GM19455 (cell line): Measurements from ENCODE around the gene TGFB1I1.
"Not testable (repeated sequence)": the region's sequence is repeated elsewhere in the genome, so short reads cannot be mapped to it uniquely, and the experiment has no call there.

Source experiments
- ATAC-seq: cut with Tn5 transposase; IDR thresholded peaks from one replicate; pipeline ENCODE4 v1.9.1; 2021; ENCODE audit not compliant: unreplicated experiment

Gene TGFB1I1

DNA sequence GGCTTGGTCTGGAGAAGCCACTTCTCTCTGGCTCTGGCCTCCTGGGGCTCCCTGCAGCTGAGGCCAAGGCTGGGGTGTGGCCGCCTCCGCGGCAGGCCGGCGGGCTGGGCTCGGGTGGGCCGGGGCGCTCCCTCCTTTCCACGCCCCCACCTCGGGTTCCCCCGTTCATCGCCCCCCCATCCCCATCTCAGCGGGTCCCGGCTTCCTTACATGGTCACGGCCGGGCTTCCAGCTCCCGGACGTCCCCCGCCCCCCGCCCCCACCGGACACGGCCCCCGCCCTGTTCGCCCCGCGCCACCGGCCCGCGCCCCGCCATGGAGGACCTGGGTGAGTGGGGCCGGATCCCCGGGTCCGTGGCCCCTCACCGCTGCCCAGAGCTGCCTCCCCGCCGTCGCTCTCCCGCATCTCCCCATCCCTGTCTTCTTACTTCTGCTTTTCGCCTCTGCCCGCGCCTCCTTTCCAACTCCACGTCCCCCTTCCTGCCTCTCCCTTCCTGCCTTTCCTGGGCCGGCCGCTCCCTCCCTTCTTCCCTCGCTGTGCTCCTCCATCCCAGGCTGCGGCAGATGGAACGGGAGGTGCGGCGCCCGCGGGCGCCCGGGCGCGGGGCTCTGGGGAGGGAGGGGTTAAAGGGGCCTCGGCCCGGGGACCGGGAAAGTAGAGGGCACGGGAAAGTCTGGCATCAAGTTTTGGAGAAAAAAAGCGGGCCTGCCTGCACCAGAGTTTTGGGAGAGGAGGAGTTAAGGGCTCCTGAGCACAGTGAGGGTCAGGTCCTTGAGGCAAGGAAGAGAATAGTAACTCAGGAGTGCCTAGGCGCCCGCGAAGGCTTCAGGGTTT lies at the start of gene TGFB1I1:
TGFB1I1 (plus strand) TSS at position 278 of the 834 bp plus-strand sequence; CDS start at position 315, 37 bp downstream.
- ATAC-seq: no peak

GRCh38 chr16:31423241-31423640 lies 48.7 kb upstream of the TGFB1I1 start:
- no peak for ATAC-seq

DNA sequence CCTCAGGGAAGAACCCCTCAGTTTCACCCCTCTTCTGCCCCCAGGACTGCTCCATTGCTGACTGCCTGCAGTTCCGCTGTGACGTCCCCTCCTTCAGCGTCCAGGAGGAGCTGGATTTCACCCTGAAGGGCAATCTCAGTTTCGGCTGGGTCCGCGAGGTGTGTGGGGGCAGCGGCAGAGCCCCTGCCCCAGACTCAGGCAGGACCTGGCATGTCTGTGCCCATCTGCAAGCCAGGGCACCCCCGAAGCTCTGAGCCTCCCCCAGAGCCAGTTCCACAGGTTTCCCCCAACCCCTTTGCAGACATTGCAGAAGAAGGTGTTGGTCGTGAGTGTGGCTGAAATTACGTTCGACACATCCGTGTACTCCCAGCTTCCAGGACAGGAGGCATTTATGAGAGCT lies 48.2 kb upstream of the TGFB1I1 start:
- no peak for ATAC-seq

DNA sequence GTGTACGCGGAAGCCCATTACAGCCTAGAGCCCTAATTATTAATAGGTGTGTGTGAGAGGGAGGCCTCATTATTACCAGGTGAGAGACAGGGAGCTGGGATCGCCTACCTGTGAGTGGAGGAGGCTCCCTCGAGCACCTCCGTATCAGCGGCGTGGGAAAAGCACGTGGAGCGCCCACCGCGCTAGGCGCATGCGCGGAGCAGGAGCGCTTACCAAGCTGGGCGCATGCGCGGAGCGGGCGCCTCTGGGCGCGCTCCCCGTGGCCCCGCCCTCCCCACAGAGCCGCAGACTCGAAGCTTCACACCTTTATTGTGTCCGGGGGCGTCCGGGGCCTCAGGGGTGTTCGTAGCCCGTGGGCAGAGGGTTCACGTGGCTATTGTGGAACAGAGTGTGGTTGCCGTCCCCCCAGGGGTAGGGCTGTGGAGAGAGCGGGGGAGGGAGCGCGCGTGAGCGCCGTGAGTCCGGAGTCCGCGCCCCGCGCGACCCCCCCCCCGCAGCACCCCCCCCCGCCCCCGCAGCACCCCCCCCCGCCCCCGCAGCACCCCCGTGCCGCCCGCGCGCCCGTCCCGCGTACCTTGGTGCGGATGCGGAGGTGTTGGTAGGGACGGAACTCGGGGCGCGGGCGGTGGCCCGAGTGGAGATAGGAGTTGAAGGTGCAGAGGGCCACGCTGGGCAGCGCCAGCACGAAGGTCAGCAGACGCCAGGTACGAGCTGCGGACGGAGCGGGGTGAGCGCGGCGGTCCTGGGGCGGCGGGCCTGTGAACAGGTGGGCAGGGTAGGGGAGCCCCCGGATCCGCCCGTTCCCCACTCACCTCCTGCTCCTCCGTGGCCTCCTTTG lies 44.3 kb upstream of the TGFB1I1 start:
- ATAC-seq: no peak

- no peak for ATAC-seq
Measured at GRCh38 chr16:31428279-31428597, 43.7 kb upstream of the TGFB1I1 start, which contains the start of gene COX6A2. Gene COX6A2, minus strand, starts transcription at chr16:31428360. Its CDS starts 35 bp downstream, at chr16:31428325.

DNA sequence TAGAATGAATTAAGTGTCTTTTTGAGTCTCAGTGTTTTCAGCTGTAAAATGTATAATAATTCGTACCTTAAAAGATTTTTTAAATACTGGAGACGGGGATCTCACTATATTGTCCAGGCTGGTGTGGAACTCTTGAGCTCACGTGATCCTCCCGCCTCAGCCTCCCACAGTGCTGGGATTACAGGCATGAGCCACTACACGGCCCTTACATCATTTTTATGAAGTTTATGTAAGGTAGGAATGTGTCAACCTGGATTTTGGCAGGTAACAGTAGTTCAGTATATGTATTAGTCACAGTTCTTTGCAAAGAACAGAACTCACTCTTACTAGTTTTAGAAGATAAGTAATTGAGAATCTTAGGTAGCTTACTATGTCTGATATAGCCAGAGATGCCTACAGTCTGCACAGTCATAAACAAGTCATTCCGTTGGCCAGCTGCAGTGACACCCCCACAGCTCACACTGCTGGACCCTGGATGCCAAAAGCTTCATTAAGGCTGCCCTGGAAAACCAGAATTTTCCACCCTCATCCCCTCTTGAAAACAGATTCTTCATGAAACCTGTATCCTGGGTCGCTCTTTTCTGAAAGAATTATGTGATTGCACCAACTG lies 43.2 kb upstream of the TGFB1I1 start:
- no peak for ATAC-seq

DNA sequence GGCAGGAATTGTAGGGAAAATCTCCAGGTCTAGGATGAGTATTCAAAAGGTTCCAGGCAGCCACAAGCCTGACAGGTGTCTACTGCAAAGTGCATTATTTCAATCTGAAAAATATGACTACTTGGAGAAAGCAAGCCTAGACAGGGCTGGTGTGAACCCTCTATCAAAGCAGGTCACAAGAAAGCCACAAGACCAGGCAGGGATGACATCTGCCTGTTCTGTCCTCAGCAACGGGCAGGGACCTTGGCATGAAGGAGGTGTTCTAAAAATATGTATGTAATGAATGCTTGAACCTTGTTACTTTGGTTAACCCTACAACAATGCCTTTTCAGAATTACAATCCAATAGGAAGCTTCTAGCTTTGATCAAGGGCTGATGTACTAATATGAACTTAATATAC lies 42.6 kb upstream of the TGFB1I1 start:
- ATAC-seq: no peak

DNA sequence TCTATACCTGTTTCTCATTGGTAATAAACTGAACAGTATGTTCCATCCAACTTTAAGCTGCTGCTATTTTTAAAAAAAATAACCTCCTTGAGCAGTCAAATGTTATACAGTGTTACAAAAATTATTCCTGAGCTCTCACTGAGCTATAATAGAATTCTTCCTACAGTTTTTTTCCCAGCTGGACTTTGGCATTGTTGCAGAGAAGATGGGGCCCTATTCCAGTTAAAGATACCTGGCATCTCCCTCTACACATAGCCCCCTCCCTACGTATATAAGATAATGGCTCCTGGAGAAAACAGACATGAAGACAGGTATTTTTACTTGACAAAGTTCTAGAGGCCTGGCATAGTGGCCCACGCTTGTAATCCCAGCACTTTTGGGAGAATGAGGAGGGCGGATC lies 42.2 kb upstream of the TGFB1I1 start:
- no peak for ATAC-seq

- no peak for ATAC-seq
Measured at GRCh38 chr16:31430380-31431052, 41.4 kb upstream of the TGFB1I1 start.

DNA sequence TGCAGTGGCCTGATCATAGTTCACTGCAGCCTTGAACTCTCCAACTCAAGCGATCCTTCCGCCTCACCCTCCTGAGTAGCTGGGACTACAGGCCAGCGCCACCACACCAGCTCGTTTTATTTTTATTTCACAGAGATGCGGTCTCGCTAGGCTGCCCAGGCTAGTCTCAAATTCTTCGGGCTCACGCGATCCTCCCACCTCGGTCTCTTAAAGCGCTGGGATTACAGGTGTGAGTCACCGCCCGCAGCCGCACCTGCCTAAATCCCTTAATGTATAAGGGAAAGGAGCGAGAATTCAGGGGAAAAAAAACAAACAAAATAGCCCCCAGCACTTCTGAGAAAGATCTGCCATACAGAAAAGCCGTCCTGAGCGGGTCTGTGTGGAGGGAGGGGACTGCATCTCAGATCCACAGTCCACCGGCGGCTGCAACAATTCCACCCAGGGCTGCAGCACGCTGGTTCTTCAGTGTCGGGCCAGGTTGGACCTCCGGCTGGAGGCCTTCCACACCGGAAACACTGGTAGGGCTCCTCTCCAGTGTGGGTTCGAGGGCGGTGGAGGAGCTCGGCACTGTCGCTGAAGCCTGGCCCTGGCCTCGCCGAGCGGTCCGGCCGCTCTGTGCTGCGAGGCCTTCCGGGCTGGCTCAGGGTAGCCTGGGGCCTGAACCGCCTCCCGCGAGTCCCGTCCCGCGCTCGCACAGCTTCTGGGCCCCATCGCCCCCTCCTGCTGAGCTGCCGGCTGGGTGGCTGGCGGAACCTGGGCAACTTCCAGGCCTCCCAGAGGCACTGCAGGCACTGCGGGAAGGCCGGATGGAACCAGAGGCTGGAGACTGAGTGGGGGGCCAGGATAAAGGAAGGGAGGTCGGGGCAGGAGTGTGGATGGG lies 36.4 kb upstream of the TGFB1I1 start:
- no peak for ATAC-seq

DNA sequence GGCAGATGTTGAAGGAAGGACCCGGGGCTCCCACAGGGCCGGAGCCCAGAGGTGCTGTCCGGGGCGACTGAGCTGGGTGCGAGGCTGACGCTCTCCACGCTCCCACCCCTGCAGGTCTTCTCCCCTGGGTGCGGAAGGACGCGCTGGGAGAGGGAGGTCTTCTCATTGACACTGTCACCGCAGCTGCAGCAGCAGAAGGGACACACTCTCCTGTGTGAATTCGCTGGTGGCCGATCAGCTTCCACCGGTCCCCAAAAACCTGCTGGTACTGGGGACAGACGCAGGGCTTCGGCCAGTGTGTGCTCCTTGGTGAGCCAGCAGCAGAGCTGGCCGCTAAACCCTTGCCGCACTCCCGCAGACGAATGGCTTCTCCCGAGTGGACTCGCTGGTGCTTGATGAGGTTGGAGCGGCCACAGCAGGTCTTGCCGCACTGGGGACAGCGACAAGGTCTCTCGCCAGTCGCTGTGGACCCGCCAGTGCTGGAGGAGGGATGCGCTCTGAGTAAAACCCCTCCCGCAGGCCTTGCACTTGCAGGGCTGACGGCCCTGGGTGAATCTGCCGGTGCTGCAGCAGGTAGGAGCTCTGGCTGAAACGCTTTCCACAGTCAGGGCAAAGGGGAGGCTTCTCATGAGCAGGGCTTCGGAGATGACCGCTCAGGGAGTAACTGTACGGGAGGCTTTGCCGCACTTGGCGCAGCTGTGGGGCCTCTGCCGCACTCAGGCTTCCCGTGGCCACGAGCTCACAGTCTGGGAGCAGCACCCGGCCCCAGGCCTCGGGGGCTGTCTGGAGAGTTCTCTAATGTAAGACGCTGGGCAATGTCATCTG lies 35.5 kb upstream of the TGFB1I1 start:
- no peak for ATAC-seq

DNA sequence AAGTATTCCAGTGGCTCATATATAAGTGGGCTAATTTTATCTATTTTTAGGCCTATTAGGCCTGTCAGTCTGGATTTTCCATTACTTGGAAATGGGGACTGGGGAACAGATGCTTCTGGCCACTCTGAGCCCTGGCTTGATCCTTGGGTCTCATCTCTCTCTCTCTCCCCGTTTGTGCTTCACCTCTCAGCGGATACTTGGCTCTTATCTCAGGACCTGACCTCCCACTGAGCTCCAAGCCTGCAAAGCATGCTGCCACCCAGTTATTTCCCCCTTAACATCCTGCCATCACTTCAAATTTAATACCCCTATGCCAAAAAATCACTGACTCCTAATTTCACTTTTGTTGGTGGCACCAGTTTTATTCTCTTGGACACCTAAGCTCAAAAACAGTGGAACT lies 33.5 kb upstream of the TGFB1I1 start:
- no peak for ATAC-seq

DNA sequence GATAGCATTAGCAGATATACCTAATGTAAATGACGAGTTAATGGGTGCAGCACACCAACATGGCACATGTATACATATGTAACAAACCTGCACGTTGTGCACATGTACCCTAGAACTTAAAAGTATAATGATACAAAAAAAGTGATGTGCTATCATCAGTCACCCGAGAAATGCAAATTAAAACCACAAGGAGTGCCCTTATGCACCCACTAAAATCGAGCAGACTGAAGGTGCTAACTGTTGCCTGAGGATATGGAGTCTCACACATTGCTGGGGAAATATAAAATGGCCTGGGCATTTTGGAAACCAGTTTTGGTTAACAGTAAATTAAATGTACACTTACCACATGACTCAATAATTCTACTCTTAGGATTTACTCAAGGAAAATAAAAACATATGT lies 32.9 kb upstream of the TGFB1I1 start:
- not testable (repeated sequence) for ATAC-seq

DNA sequence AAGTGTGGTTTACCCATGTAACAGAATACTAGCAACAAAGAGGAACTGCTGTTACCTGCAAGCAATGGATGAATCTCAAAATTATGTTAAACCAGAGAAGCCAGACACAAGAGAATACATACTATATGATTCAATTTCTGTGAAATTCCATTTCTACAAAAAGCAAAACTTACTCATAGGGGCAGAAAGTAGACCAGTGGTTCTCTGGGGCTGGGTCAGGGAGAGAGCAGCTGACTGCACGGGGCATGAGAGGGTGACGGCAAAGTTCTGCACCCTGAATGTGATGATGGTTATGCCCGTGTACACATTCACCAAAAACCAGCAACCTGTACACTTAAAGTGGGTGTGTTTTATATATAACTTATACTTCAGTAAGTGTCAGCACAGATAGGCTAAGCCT lies 32.4 kb upstream of the TGFB1I1 start:
- ATAC-seq: no peak

DNA sequence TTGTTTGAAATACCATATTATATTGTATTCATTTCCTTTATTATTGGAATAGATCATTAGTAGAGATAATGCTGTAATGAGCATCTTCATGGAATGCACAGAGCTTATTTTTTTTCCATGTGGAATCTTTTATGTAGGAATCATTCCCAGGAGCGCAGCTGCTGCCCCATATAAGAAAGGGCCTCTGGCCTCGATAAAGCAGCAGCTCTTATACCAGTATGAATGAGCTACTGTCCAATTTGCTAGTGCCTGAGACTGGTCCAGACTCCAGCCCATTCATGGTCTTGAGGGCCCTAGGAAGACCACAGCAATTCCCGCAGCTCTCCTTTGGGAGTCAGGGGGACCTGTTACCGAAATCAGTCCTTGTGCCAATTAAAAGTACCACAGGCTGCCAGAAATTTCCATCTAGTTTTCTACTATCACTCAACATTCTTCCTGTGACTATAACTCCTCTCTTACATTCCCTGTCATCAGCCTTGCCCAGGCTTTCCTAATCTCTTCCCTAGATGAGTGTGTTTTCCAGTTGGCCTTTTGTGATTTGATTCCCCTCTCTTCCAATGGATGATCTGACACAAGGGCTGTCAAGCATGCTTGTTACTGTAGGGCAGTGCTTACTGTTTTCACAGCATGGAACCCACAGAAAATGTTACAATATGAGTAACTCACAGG lies 31.3 kb upstream of the TGFB1I1 start:
- ATAC-seq: no peak

DNA sequence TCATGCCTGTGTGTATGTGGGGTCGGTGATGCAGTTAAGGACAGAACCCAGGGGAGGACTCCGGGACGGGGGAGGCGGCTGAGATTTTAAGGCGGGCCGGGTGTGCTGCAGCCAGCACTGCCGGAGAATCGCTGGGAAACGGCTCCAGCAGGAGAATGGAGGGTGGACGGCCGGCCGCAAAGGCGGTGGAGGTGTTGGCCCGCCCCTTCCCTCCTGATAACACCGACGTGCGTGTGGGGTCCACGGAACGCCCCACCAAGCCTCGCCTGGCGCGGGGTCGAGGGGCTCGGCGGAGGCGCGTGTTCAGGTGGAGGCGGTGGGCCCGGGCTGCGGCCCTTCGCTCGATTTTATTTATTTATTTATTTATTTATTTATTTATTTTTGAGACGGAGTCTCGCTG lies 30.0 kb upstream of the TGFB1I1 start:
- ATAC-seq: no peak

DNA sequence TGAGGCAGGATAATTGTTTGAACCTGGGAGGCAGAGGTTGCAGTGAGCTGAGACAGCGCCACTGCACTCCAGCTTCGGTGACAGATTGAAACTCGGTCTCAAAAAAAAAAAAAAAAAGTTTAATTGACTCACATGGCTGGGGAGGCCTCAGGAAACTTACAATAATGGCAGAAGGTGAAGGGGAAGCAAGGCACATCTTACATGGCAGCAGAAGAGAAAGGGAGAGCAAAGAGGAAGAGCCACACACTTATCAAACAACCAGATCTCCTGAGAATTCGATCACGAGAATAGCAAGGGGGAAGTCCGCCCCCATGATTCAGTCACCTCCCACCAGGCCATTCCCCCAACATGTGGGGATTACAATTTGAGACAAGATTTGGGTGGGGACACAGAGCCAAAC lies 26.0 kb upstream of the TGFB1I1 start:
- not testable (repeated sequence) for ATAC-seq

DNA sequence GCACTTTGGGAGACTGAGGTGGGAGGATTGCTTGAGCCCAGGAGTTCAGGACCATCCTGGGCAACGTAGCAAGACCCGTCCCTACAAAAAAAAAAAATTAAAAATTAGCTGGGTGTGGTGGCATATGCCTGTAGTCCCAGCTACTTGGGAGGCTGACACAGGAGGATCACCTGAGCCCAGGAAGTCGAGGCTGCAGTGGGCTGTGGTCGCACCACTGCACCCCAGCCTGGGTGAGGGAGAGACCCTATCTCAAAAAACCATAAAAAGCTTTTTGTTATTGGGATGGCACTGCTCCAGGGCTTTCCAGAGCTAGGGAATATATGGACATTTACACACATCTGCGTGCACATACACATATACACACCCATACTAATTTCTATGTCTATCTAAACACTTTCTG lies 20.8 kb upstream of the TGFB1I1 start:
- no peak for ATAC-seq
